RWPE2 (cell line): ENCODE measurements around the gene ATOX1.

Experiments
- ATAC-seq: fragments of 200-7000 bp; cut with Tn5 transposase; 3 replicates; pipeline ENCODE4 v1.9.1; 2021; ENCODE audit warnings: low read depth
- DNase-seq: peaks from one replicate; pipeline ENCODE4 v3.0.0-alpha.2; 2020; ENCODE audit warnings: low spot score
- H3K27ac ChIP-seq: fragments of 450-650 bp; 2 replicates; pipeline ENCODE4 v1.5.1; 2017; ENCODE audit warnings: mild to moderate bottlenecking; ENCODE audit not compliant: poor library complexity, severe bottlenecking
- H3K27me3 ChIP-seq: fragments of 250-450 bp; sonication (Bioruptor Pico); 2 replicates; pipeline ENCODE4 v1.5.1; 2021; ENCODE audit warnings: mild to moderate bottlenecking, moderate library complexity; ENCODE audit not compliant: insufficient read depth, poor library complexity, severe bottlenecking
- H3K36me3 ChIP-seq: fragments of 250-450 bp; sonication (Bioruptor Pico); 2 replicates; pipeline ENCODE4 v1.5.1; 2020; ENCODE audit warnings: low read depth, mild to moderate bottlenecking, moderate library complexity
- H3K4me1 ChIP-seq: fragments of 250-450 bp; sonication (Bioruptor Pico); 2 replicates; pipeline ENCODE4 v1.5.1; 2021; ENCODE audit warnings: mild to moderate bottlenecking, moderate library complexity; ENCODE audit not compliant: insufficient read depth, poor library complexity, severe bottlenecking
- H3K4me3 ChIP-seq: fragments of 250-450 bp; sonication (Bioruptor Pico); 2 replicates; pipeline ENCODE4 v1.5.1; 2021; ENCODE audit warnings: mild to moderate bottlenecking, moderate library complexity; ENCODE audit not compliant: severe bottlenecking
- H3K9me3 ChIP-seq: fragments of 250-450 bp; sonication (Bioruptor Pico); 2 replicates; pipeline ENCODE4 v1.5.1; 2021; ENCODE audit warnings: mild to moderate bottlenecking, moderate library complexity; ENCODE audit not compliant: severe bottlenecking
- CTCF ChIP-seq: fragments of 450-650 bp; IDR thresholded peaks from one replicate; pipeline ENCODE4 v1.5.1; 2017; ENCODE audit warnings: mild to moderate bottlenecking, moderate library complexity; ENCODE audit not compliant: poor library complexity, severe bottlenecking

The ATOX1 gene

GRCh38 chr5:151750121-151750520, 8.3 kb downstream of the ATOX1 start:
- ATAC-seq (no peak), DNase-seq (no peak)
- Histone ChIP-seq H3K9me3 (no peaks in the 10 kb centered on the region), H3K27me3 (no peaks in the 10 kb centered on the region), H3K4me1 (peaks cover 22% of the 10 kb centered on the region), H3K4me3 (no peak overlapping the region), H3K27ac (no peak overlapping the region), H3K36me3 (peaks cover 42% of the 10 kb centered on the region)
- TF ChIP-seq CTCF: no peak

GRCh38 chr5:151745071-151745705, 13.2 kb downstream of the ATOX1 start:
- peak; percentile 98 for DNase-seq
- peak overlapping the region; percentile 98 for H3K27ac ChIP-seq
- peaks cover 51% of the 10 kb centered on the region for H3K4me1 ChIP-seq
- no peak for TF ChIP-seq CTCF
- H3K9me3 ChIP-seq: no peaks in the 10 kb centered on the region
- no peak overlapping the region for H3K4me3 ChIP-seq
- H3K36me3 ChIP-seq: peaks cover 45% of the 10 kb centered on the region
- H3K27me3 ChIP-seq: no peaks in the 10 kb centered on the region
- peak; percentile 87 for ATAC-seq

GRCh38 chr5:151743530-151743929, 14.9 kb downstream of the ATOX1 start:
- Histone ChIP-seq H3K9me3 (no peaks in the 10 kb centered on the region), H3K4me3 (no peak overlapping the region), H3K36me3 (peaks cover 40% of the 10 kb centered on the region), H3K27ac (peak overlapping the region; percentile 98), H3K4me1 (peaks cover 58% of the 10 kb centered on the region), H3K27me3 (no peaks in the 10 kb centered on the region)
- no peak for TF ChIP-seq CTCF
- ATAC-seq: no peak
- DNase-seq: no peak

DNA sequence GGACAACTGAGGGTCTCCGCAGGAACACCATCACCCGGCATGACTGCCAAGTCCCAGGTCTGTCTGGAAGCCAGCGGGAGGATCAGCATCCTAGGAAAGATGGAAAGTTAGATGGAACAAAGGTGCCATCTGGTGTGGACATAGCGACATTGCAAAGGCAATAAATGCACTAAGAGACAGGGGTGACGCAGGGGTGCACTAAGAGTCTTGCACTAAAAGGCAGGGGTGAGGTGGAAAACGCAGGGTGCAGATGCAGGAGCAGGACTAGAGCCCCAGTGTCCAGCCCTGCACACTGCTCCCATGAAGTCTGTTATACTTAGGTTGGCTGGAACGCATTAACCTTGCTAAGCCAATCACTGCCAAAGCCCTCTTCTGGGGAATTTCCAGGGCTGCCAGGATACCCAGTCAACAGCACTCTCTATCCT, 15.5 kb downstream of the ATOX1 start:
- TF ChIP-seq CTCF: peak; percentile 77
- no peaks in the 10 kb centered on the region for H3K9me3 ChIP-seq
- DNase-seq: no peak
- peaks cover 58% of the 10 kb centered on the region for H3K4me1 ChIP-seq
- no peak overlapping the region for H3K4me3 ChIP-seq
- H3K27ac ChIP-seq: peak overlapping the region; percentile 98
- no peaks in the 10 kb centered on the region for H3K27me3 ChIP-seq
- ATAC-seq: no peak
- H3K36me3 ChIP-seq: peaks cover 37% of the 10 kb centered on the region

DNA sequence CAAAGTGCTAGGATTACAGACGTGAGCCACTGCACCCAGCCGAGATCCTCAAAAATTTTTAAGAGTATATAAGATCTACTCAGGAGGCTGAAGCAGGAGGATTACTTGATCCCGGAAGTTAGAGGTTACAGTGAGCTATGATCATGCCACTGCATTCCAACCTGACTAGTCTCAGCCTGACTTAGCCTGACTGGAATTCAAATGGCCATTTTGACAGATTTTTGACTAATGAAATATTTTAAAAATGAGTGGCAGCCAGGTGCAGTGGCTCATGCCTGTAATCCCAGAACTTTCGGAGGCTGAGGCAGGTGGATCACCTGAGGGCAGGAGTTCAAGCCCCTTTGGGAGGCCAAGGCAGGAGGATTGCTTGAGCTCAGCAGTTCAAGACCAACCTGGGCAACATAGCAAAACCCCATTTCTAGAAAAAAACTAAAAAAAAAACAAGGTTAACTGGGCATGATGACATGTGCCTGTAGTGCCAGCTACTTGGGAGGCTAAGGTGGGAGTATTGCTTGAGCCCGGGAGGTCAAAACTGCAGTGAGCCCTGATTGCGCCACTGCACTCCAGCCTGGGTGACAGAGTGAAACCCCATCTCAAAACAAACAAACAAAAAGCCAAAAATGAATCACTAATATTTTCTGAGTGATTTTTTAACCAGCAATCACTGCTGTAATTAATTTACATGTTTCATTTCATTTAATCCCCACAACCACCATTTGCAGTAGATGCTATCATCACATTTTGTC, 16.6 kb downstream of the ATOX1 start:
- no peaks in the 10 kb centered on the region for H3K27me3 ChIP-seq
- H3K4me3 ChIP-seq: no peak overlapping the region
- H3K4me1 ChIP-seq: peaks cover 58% of the 10 kb centered on the region
- no peaks in the 10 kb centered on the region for H3K9me3 ChIP-seq
- peaks cover 37% of the 10 kb centered on the region for H3K36me3 ChIP-seq
- peak; percentile 49 for ATAC-seq
- TF ChIP-seq CTCF: no peak
- DNase-seq: no peak
- H3K27ac ChIP-seq: peak overlapping the region; percentile 98
